ENCODE measurements around the gene AGAP1.
"Not testable (repeated sequence)": the region's sequence is repeated elsewhere in the genome, so short reads cannot be mapped to it uniquely, and the experiment has no call there.

The AGAP1 gene

GRCh38 chr2:236056141-236056540 lies 562.3 kb downstream of the AGAP1 start:
- no peak for DNase-seq

- DNase-seq: no peak
Measured at GRCh38 chr2:236057375-236057774, 563.5 kb downstream of the AGAP1 start.

- no peak for DNase-seq
Measured at GRCh38 chr2:236061497-236061896, 567.7 kb downstream of the AGAP1 start.

- no peak for DNase-seq
Measured at GRCh38 chr2:236061899-236062298, 568.1 kb downstream of the AGAP1 start.

- DNase-seq: not testable (repeated sequence)
Measured at GRCh38 chr2:236062806-236063205, 569.0 kb downstream of the AGAP1 start.

- DNase-seq: no peak
Measured at GRCh38 chr2:236063994-236064393, 570.2 kb downstream of the AGAP1 start.

- no peak for DNase-seq
Measured at GRCh38 chr2:236065314-236066160, 571.7 kb downstream of the AGAP1 start.

GRCh38 chr2:236070236-236070635 lies 576.4 kb downstream of the AGAP1 start:
- no peak for DNase-seq

- no peak for DNase-seq
Measured at GRCh38 chr2:236073246-236073645, 579.4 kb downstream of the AGAP1 start.

GRCh38 chr2:236073867-236074655 lies 580.2 kb downstream of the AGAP1 start:
- DNase-seq: no peak

- DNase-seq: no peak
Measured at GRCh38 chr2:236075802-236076201, 582.0 kb downstream of the AGAP1 start.

GRCh38 chr2:236078297-236079255 lies 584.7 kb downstream of the AGAP1 start:
- peak; percentile 56 for DNase-seq

GRCh38 chr2:236080412-236080811 lies 586.6 kb downstream of the AGAP1 start:
- DNase-seq: no peak

GRCh38 chr2:236081171-236081570 lies 587.3 kb downstream of the AGAP1 start:
- DNase-seq: no peak

- DNase-seq: no peak
Measured at GRCh38 chr2:236082061-236082460, 588.2 kb downstream of the AGAP1 start.

- DNase-seq: no peak
Measured at GRCh38 chr2:236083934-236084333, 590.1 kb downstream of the AGAP1 start.

GRCh38 chr2:236085211-236085610 lies 591.4 kb downstream of the AGAP1 start:
- DNase-seq: no peak

- no peak for DNase-seq
Measured at GRCh38 chr2:236085647-236086046, 591.8 kb downstream of the AGAP1 start.

- DNase-seq: no peak
Measured at GRCh38 chr2:236086403-236086970, 592.6 kb downstream of the AGAP1 start.

GRCh38 chr2:236086971-236087465 lies 593.2 kb downstream of the AGAP1 start:
- no peak for DNase-seq

- peak; percentile 37 for DNase-seq
Measured at GRCh38 chr2:236088368-236089057, 594.7 kb downstream of the AGAP1 start.

All from EL (cell line).